Measurements from ENCODE around the gene BCO2.

GRCh38 chr11:112173152-112173551, 2.2 kb upstream of the BCO2 start:
- no peak for TF ChIP-seq POLR2AphosphoS5 (IDR thresholded peaks at IDR 0.05; ENCODE audit: insufficient read depth in 1 of 2, low read depth in 1 of 2)
- TF ChIP-seq CTCF (IDR thresholded peaks at IDR 0.05), result no peak

Measured in vagina (tissue), 2 donors.